Tibial nerve (tissue), 4 donors: Measurements from ENCODE around the gene CARD14. TPM values are rescaled to one million over a fixed set of nuclear protein-coding genes. Genes with fewer than 3 reads are reported as not detected.

Experiments
- DNase-seq, 2 donors: peaks; one replicate each; pipeline ENCODE4 v3.0.0-alpha.2; 2019; ENCODE audit warnings: low spot score in 2 of 2
- H3K27ac ChIP-seq, 4 donors: fragments of 200-600 bp; sonication (generic) in 3 of 4; one replicate each; pipeline ENCODE4 v1.5.1; 2017 to 2019; ENCODE audit warnings: mild to moderate bottlenecking in 1 of 4
- H3K27me3 ChIP-seq, 2 donors: fragments of 200-600 bp; sonication (generic) in 1 of 2; one replicate each; pipeline versions ENCODE4 v1.5.1 to v1.6.0; 2017 to 2019
- H3K36me3 ChIP-seq, 3 donors: fragments of 200-600 bp; sonication (generic); one replicate each; pipeline ENCODE4 v1.5.1; 2018 to 2019
- H3K4me1 ChIP-seq, 4 donors: fragments of 200-600 bp; sonication (generic) in 3 of 4; one replicate each; pipeline ENCODE4 v1.5.1; 2017 to 2019
- H3K4me3 ChIP-seq, 4 donors: fragments of 200-600 bp; sonication (generic) in 3 of 4; one replicate each; pipeline ENCODE4 v1.5.1; 2017 to 2019; ENCODE audit warnings: mild to moderate bottlenecking in 1 of 4, moderate library complexity in 1 of 4
- H3K9me3 ChIP-seq, 4 donors: fragments of 200-600 bp; sonication (generic) in 3 of 4; one replicate each; pipeline ENCODE4 v1.5.1; 2017 to 2019
- CTCF ChIP-seq, 5 experiments: fragments of 200-600 bp in 3 of 5; fragments of 450-650 bp in 2 of 5; sonication (generic) in 3 of 5; IDR thresholded peaks; one replicate each; pipeline ENCODE4 v1.5.1; 2016 to 2019; ENCODE audit warnings: antibody characterized with exemption in 5 of 5, mild to moderate bottlenecking in 3 of 5, moderate library complexity in 2 of 5
- EP300 ChIP-seq, 2 donors: sonication (generic); formaldehyde crosslinking; IDR thresholded peaks; one replicate each; pipeline ENCODE4 v1.6.1; 2017; ENCODE audit warnings: antibody characterized with exemption in 2 of 2, mild to moderate bottlenecking in 1 of 2
- POLR2A ChIP-seq, 2 donors: fragments of 450-650 bp; IDR thresholded peaks; one replicate each; pipeline ENCODE4 v1.6.1; 2017; ENCODE audit warnings: antibody characterized with exemption in 2 of 2, mild to moderate bottlenecking in 2 of 2, moderate library complexity in 2 of 2
- WGBS, 2 donors: methylation state at CpG; one replicate each; pipeline ENCODE4 v1.1.5; 2018; 5-methylcytosine and 5-hydroxymethylcytosine counted together
- total RNA-seq, 4 donors: library from RNA; depleted of rRNA; stranded (reverse); fragments of >200 nt; gene quantifications; one replicate each; pipeline ENCODE4 v1.1.0, GENCODE V29; 2016

Gene CARD14
- total RNA-seq, 4 donors from 2014 or later = 0.22 to 4.4 (median 1.3) TPM

- Histone ChIP-seq H3K4me1 (peaks cover 0 to 34% (median 4%) of the 10 kb centered on the region in 4 donors), H3K27me3 (no peaks in the 10 kb centered on the region), H3K4me3 (no peak overlapping the region), H3K27ac (no peak overlapping the region), H3K9me3 (no peaks in the 10 kb centered on the region), H3K36me3 (no peaks in the 10 kb centered on the region)
- WGBS, 2 donors = 88 to 93% methylated on average over 19 to 20 of the region's 23 CpGs
- TF ChIP-seq POLR2A (IDR thresholded peaks at IDR 0.05) (no peak), EP300 (IDR thresholded peaks at IDR 0.05) (no peak), CTCF (IDR thresholded peaks at IDR 0.05) (no peak)
- DNase-seq = no peak
Measured at GRCh38 chr17:80189611-80190010, 19.8 kb downstream of the CARD14 start.

- Histone ChIP-seq H3K9me3 (no peaks in the 10 kb centered on the region), H3K4me3 (no peak overlapping the region), H3K27ac (no peak overlapping the region), H3K36me3 (no peaks in the 10 kb centered on the region), H3K27me3 (no peaks in the 10 kb centered on the region), H3K4me1 (peaks cover 0 to 34% (median 4%) of the 10 kb centered on the region in 4 donors)
- TF ChIP-seq CTCF (IDR thresholded peaks at IDR 0.05) (no peak), POLR2A (IDR thresholded peaks at IDR 0.05) (no peak), EP300 (IDR thresholded peaks at IDR 0.05) (no peak)
- DNase-seq = no peak
- WGBS, 2 donors = 92 to 93% methylated on average over 10 of the region's 10 CpGs
Measured at GRCh38 chr17:80190716-80191115, 20.9 kb downstream of the CARD14 start.

- 66 to 86% methylated on average over 12 to 15 of the region's 20 CpGs for WGBS, 2 donors
- Histone ChIP-seq H3K27me3 (no peaks in the 10 kb centered on the region), H3K4me1 (peaks cover 0 to 34% (median 4%) of the 10 kb centered on the region in 4 donors), H3K9me3 (no peaks in the 10 kb centered on the region), H3K4me3 (no peak overlapping the region), H3K36me3 (no peaks in the 10 kb centered on the region), H3K27ac (peak overlapping the region in 1 of 4 donors; percentile 43)
- no peak for TF ChIP-seq POLR2A (IDR thresholded peaks at IDR 0.05)
- no peak for TF ChIP-seq CTCF (IDR thresholded peaks at IDR 0.05)
- no peak for TF ChIP-seq EP300 (IDR thresholded peaks at IDR 0.05)
- no peak for DNase-seq
Measured at GRCh38 chr17:80191192-80191591, 21.4 kb downstream of the CARD14 start.

GRCh38 chr17:80191865-80192661, 22.2 kb downstream of the CARD14 start:
- Histone ChIP-seq H3K36me3 (no peaks in the 10 kb centered on the region), H3K4me3 (peak overlapping the region in 1 of 4 donors; percentile 13), H3K9me3 (no peaks in the 10 kb centered on the region), H3K4me1 (peaks cover 0 to 32% (median 4%) of the 10 kb centered on the region in 4 donors), H3K27me3 (no peaks in the 10 kb centered on the region), H3K27ac (peak overlapping the region in 1 of 4 donors; percentile 43)
- no peak for DNase-seq
- TF ChIP-seq POLR2A (IDR thresholded peaks at IDR 0.05) (no peak), EP300 (IDR thresholded peaks at IDR 0.05) (peak in 1 of 2 donors; percentile 29), CTCF (IDR thresholded peaks at IDR 0.05) (no peak)
- 32% methylated on average over 27 to 29 of the region's 29 CpGs for WGBS, 2 donors

- 84 to 86% methylated on average over 14 of the region's 14 CpGs for WGBS, 2 donors
- no peak for TF ChIP-seq EP300 (IDR thresholded peaks at IDR 0.05)
- no peak for TF ChIP-seq POLR2A (IDR thresholded peaks at IDR 0.05)
- no peak for TF ChIP-seq CTCF (IDR thresholded peaks at IDR 0.05)
- no peak overlapping the region for H3K4me3 ChIP-seq
- H3K36me3 ChIP-seq = no peaks in the 10 kb centered on the region
- no peak for DNase-seq
- no peaks in the 10 kb centered on the region for H3K27me3 ChIP-seq
- H3K9me3 ChIP-seq = no peaks in the 10 kb centered on the region
- peaks cover 0 to 18% (median 4%) of the 10 kb centered on the region in 4 donors for H3K4me1 ChIP-seq
- H3K27ac ChIP-seq = no peak overlapping the region
Measured at GRCh38 chr17:80195141-80195540, 25.3 kb downstream of the CARD14 start.
